GM21619 (cell line): Measurements from ENCODE around the gene OSTC.
"Not testable (repeated sequence)": the region's sequence is repeated elsewhere in the genome, so short reads cannot be mapped to it uniquely, and the experiment has no call there.

Experiments
- ATAC-seq: cut with Tn5 transposase; IDR thresholded peaks from one replicate; pipeline ENCODE4 v1.9.1; 2021; ENCODE audit not compliant: unreplicated experiment

The OSTC gene

DNA sequence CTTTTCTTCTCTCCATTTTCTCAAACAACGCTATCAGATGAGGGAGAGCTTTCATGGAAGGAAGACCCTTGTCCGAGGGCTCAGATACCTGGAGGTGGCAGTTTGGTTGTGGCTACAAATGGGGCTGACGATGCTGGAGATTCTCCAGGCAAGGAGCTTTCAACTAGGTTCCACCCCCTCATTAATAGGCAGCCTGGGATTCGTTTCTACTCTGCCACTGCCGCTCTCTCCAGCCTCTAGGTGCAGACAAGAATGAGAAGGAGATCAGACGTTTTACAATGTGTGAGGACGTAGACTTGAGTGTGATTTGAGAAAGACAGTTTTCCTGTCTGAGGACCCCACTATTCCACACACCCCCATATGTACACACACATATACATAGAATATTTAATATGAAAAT is 59.3 kb downstream of the OSTC start:
- ATAC-seq, result no peak

DNA sequence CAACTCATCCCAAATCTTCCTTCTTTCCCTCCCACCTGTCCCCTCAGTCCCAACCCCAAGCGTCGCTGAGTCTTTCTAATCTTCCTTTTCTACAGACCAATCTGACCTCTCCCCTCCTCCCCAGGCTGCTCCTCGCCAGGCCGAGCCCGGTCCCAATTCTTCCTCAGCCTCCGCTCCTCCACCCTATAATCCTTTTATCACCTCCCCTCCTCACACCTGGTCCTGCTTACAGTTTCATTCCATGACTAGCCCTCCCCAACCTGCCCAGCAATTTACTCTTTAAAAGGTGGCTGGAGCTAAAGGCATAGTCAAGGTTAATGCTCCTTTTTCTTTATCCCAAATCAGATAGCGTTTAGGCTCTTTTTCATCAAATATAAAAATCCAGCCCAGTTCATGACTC is 60.2 kb downstream of the OSTC start:
- not testable (repeated sequence) for ATAC-seq

DNA sequence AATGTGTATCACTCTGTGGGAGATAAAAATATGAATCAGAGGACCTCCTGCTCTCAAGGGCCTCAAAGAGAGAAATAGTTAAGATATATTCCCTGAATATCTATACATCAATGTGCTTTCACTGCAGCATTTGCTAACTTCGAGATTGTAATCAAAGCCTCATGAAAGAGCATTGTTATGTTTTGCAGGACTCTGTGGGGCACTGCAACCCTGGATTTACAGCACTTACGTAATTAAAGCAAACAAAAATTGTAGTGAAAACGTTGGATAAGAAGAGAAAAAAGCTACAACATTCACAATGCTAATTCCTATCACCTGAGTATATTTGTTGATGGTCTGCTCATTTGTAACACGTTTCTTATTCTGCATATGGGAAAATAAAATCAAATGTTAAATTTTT is 64.5 kb downstream of the OSTC start:
- ATAC-seq, result no peak

DNA sequence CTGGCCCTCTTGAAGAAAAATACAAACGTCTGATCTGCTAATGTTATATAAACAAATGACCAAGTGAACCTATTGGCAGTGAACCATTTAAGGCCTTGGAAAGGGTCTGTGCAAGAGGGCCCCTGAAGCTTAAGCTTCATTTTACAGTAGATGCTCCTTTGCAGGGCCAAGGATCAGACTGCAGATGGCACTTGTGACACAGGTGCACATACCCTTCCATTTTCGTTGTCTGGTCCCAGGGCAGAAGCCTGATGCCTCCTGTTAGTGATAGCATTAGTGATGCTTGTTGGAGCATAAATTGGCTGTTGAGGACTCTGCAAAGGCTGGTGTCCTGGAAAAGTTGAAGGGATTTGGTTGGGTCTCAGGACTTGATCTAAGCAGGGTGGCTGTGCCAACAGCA is 65.9 kb downstream of the OSTC start:
- no peak for ATAC-seq

DNA sequence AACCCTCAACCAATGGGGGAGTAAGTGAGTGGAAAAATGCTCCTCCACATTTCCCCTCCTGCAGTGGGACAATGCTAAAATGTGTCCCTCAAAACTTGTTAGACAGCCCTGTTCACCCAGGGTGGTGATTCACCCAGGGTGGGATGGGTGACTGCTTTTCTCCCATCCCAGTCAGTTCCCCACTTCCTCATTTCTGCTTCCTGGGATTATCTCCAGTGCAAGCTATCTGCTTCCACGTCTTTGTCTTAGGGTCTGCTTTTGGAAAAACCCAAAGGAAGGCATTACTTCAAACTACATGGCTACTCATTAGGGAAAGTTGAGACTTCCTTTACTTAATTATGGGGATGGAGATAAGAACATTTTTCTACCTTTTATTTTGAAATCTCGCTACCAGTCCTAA is 67.0 kb downstream of the OSTC start:
- no peak for ATAC-seq
